NCI-H2107 (cell line): Measurements from ENCODE around the gene CIAO2B.

Experiments used
- DNase-seq: peaks from one replicate; lab custom pipeline; 2025; lab: John Stamatoyannopoulos, UW

The CIAO2B gene

GRCh38 chr16:66919569-66920298 lies 14.5 kb downstream of the CIAO2B start:
- DNase-seq: no peak

GRCh38 chr16:66918803-66919568 lies 15.2 kb downstream of the CIAO2B start, which contains the start of gene CDH16:
Gene CDH16, minus strand, starts transcription at chr16:66918885. Its CDS starts 820 bp downstream, at chr16:66918065.
- DNase-seq: no peak

- no peak for DNase-seq
Measured at GRCh38 chr16:66918355-66918754, 15.8 kb downstream of the CIAO2B start.

- DNase-seq: no peak
Measured at GRCh38 chr16:66917741-66918140, 16.5 kb downstream of the CIAO2B start.

GRCh38 chr16:66916518-66916917 lies 17.7 kb downstream of the CIAO2B start:
- DNase-seq: no peak

GRCh38 chr16:66915041-66915440 lies 19.2 kb downstream of the CIAO2B start:
- no peak for DNase-seq

GRCh38 chr16:66914541-66914940 lies 19.7 kb downstream of the CIAO2B start:
- DNase-seq: no peak

- no peak for DNase-seq
Measured at GRCh38 chr16:66913711-66914110, 20.5 kb downstream of the CIAO2B start.

- no peak for DNase-seq
Measured at GRCh38 chr16:66913081-66913480, 21.1 kb downstream of the CIAO2B start.

- no peak for DNase-seq
Measured at GRCh38 chr16:66911801-66912200, 22.4 kb downstream of the CIAO2B start.

GRCh38 chr16:66911112-66911511 lies 23.1 kb downstream of the CIAO2B start:
- no peak for DNase-seq

- no peak for DNase-seq
Measured at GRCh38 chr16:66910175-66910940, 23.8 kb downstream of the CIAO2B start.

- DNase-seq: no peak
Measured at GRCh38 chr16:66908762-66909559, 25.2 kb downstream of the CIAO2B start.

- no peak for DNase-seq
Measured at GRCh38 chr16:66908116-66908515, 26.1 kb downstream of the CIAO2B start.

- DNase-seq: no peak
Measured at GRCh38 chr16:66906916-66907836, 27.0 kb downstream of the CIAO2B start.

GRCh38 chr16:66905633-66906539 lies 28.3 kb downstream of the CIAO2B start:
- DNase-seq: no peak

- no peak for DNase-seq
Measured at GRCh38 chr16:66904846-66905632, 29.2 kb downstream of the CIAO2B start.

GRCh38 chr16:66904428-66904845 lies 29.8 kb downstream of the CIAO2B start:
- DNase-seq: no peak
